Gastrocnemius medialis (tissue), 4 donors: ENCODE measurements around the gene TANK. TPM values are rescaled to one million over a fixed set of nuclear protein-coding genes. Genes with fewer than 3 reads are reported as not detected.

Experiments used
- ATAC-seq, 2 donors: fragments of 150-250 bp; one replicate each; pipeline ENCODE4 v1.9.1; 2016
- DNase-seq, 2 donors: peaks; one replicate each; pipeline ENCODE4 v3.0.0-alpha.2; 2019
- H3K27ac ChIP-seq, 4 donors: fragments of 200-600 bp; sonication (generic); 1 replicate in 1 of 4; 2 replicates in 3 of 4; pipeline ENCODE4 v1.5.1; 2016 to 2018; ENCODE audit warnings: mild to moderate bottlenecking in 2 of 4, moderate library complexity in 1 of 4
- H3K27me3 ChIP-seq, 3 donors: fragments of 200-600 bp; sonication (generic) in 2 of 3; 1 replicate in 1 of 3; 2 replicates in 2 of 3; pipeline versions ENCODE4 v1.5.1 to v1.6.0; 2016 to 2019; ENCODE audit warnings: mild to moderate bottlenecking in 1 of 3, moderate library complexity in 1 of 3
- H3K36me3 ChIP-seq, 2 donors: fragments of 200-600 bp; sonication (generic) in 1 of 2; one replicate each; pipeline ENCODE4 v1.5.1; 2017 to 2018
- H3K4me1 ChIP-seq, 2 donors: fragments of 200-600 bp; sonication (generic) in 1 of 2; one replicate each; pipeline ENCODE4 v1.5.1; 2016 to 2017; ENCODE audit warnings: mild to moderate bottlenecking in 2 of 2
- H3K4me3 ChIP-seq, 4 donors: fragments of 200-600 bp; sonication (generic) in 3 of 4; 1 replicate in 1 of 4; 2 replicates in 3 of 4; pipeline ENCODE4 v1.5.1; 2016 to 2019; ENCODE audit warnings: mild to moderate bottlenecking in 2 of 4
- H3K9me3 ChIP-seq, 3 donors: fragments of 200-600 bp; sonication (generic) in 2 of 3; 1 replicate in 1 of 3; 2 replicates in 2 of 3; pipeline ENCODE4 v1.5.1; 2016 to 2019
- POLR2A ChIP-seq, 2 donors: fragments of 450-650 bp; IDR thresholded peaks; one replicate each; pipeline ENCODE4 v1.6.1; 2017; ENCODE audit warnings: antibody characterized with exemption in 2 of 2, mild to moderate bottlenecking in 2 of 2, moderate library complexity in 2 of 2
- in situ Hi-C, 4 donors: fragments of 200-750 bp; cut with MboI; loops; one replicate each; pipeline versions ENCODE4 v1.15.0 to v1.8.0; 2017; ENCODE audit warnings: low sequenced_read_pairs in 4 of 4
- intact Hi-C: fragments of 100-400 bp; cut with DNase I; formaldehyde crosslinking; loops from one replicate; pipeline ENCODE4 v1.15.1; 2023; ENCODE audit warnings: low total_unique reads
- total RNA-seq, 4 donors: library from RNA; depleted of rRNA; stranded (reverse); fragments of >200 nt; gene quantifications; one replicate each; pipeline versions ENCODE4 v1.1.0 to v1.2.3, GENCODE V29; 2016
- TF ChIP-seq, protein P1 (sequence below), 5 experiments: fragments of 450-650 bp in 3 of 5; fragments of 200-600 bp in 2 of 5; sonication (generic) in 2 of 5; IDR thresholded peaks in 4 of 5; conservative IDR thresholded peaks in 1 of 5; 1 replicate in 4 of 5; 2 replicates in 1 of 5; pipeline ENCODE4 v1.5.1; 2016 to 2019; ENCODE audit warnings: antibody characterized with exemption in 5 of 5, mild to moderate bottlenecking in 3 of 5, moderate library complexity in 3 of 5

TANK gene
- total RNA-seq, 4 donors from 2014 or later = 70.3 to 103 (median 86.0) TPM

DNA sequence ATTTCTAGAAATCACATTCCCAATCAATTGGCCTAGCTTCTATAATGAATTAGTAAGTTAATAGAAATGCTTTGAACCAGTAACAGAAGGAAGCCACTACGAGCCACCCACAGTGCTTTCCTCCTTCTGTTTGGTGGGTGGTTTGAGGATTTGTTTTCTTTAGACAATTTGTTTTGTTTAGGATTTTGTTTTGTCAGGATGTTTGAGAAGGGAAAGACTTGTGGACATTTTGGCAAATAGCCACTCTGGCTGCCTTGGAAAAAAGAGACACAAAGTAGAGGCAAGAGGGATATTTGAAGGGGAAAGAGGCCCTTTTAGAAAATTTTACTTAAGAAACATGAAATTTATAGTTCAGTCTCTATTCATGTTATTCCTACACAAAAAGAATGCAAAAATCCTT lies 47.7 kb downstream of the TANK start:
- Histone ChIP-seq H3K9me3 (no peaks in the 10 kb centered on the region), H3K4me3 (no peak overlapping the region), H3K36me3 (peaks cover 0 to 46% of the 10 kb centered on the region in 2 donors), H3K27me3 (no peaks in the 10 kb centered on the region), H3K27ac (no peak overlapping the region), H3K4me1 (peaks cover 0 to 6% of the 10 kb centered on the region in 2 donors)
- TF ChIP-seq, protein P1, sequence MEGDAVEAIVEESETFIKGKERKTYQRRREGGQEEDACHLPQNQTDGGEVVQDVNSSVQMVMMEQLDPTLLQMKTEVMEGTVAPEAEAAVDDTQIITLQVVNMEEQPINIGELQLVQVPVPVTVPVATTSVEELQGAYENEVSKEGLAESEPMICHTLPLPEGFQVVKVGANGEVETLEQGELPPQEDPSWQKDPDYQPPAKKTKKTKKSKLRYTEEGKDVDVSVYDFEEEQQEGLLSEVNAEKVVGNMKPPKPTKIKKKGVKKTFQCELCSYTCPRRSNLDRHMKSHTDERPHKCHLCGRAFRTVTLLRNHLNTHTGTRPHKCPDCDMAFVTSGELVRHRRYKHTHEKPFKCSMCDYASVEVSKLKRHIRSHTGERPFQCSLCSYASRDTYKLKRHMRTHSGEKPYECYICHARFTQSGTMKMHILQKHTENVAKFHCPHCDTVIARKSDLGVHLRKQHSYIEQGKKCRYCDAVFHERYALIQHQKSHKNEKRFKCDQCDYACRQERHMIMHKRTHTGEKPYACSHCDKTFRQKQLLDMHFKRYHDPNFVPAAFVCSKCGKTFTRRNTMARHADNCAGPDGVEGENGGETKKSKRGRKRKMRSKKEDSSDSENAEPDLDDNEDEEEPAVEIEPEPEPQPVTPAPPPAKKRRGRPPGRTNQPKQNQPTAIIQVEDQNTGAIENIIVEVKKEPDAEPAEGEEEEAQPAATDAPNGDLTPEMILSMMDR (IDR thresholded peaks at IDR 0.05 in 4 of 5, conservative IDR thresholded peaks at IDR 0.05 in 1 of 5) = no peak
- TF ChIP-seq POLR2A (IDR thresholded peaks at IDR 0.05) = no peak
- in situ Hi-C loops = no loop called here
- DNase-seq (no peak), ATAC-seq (no peak)
- intact Hi-C loops = no loop called here

DNA sequence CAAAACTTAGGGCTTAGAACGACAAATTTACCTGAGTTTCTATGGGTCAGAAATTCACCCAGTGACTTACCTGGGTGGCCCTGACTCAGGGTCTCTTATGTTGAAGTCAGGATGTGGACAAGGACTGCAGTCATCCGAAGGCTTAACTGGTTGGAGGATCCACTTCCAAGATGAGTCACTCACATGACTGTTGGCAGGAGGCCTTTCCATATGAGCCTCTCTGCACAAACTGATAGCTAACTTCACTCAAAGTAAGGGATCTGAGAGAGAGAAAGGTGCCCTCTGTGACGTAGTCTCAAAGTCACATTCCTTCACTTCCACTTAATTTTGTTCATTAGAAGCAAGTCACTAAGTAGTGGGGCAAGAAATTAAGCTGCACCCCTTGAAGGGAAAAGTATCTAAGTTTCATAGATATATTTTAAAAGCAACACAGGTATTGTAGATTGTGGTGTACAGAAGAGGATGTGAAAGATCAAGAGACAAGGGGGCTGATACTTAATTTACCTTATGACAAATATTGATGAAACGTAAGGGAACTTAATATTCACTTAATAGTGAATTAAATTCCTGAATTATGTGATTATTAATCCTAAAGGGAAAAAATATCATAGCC lies 48.4 kb downstream of the TANK start:
- H3K4me3 ChIP-seq = no peak overlapping the region
- no peak overlapping the region for H3K27ac ChIP-seq
- peaks cover 0 to 45% of the 10 kb centered on the region in 2 donors for H3K36me3 ChIP-seq
- ATAC-seq (peak; percentile 94 to 99), DNase-seq (peak in 1 of 2 donors; percentile 61)
- H3K9me3 ChIP-seq = no peaks in the 10 kb centered on the region
- peaks cover 0 to 6% of the 10 kb centered on the region in 2 donors for H3K4me1 ChIP-seq
- intact Hi-C loops (no loop called here), in situ Hi-C loops (no loop called here)
- no peak for TF ChIP-seq POLR2A (IDR thresholded peaks at IDR 0.05)
- TF ChIP-seq, protein P1 (IDR thresholded peaks at IDR 0.05 in 4 of 5, conservative IDR thresholded peaks at IDR 0.05 in 1 of 5) = no peak
- H3K27me3 ChIP-seq = no peaks in the 10 kb centered on the region

DNA sequence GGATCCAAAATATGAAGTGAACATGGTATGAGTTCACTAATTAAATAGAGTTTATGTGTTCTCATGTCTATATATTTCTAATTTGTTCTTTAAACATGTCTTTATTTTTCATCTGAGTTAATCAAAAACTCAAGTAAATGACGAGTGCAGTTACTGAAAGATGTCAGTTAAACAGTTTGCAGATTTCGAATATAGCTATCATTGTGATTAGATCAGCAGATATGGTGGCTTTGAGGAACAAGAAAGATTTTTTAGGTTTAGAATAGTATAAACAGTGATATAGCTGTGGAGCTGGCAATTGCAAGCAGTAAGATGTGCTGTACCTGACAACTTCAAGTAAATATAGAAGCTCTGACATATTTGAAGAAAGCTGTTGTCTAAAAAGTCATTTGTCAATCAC lies 49.7 kb downstream of the TANK start:
- Histone ChIP-seq H3K27ac (no peak overlapping the region), H3K4me1 (peaks cover 0 to 6% of the 10 kb centered on the region in 2 donors), H3K4me3 (no peak overlapping the region), H3K9me3 (no peaks in the 10 kb centered on the region), H3K36me3 (peaks cover 0 to 42% of the 10 kb centered on the region in 2 donors), H3K27me3 (no peaks in the 10 kb centered on the region)
- in situ Hi-C loops = loop anchor here in 1 of 4 donors (10.0 kb wide), 1 partner anchor 55 kb away; no protein-coding TSS in a partner anchor
- no peak for ATAC-seq
- DNase-seq = no peak
- intact Hi-C loops = no loop called here
- TF ChIP-seq, protein P1 (IDR thresholded peaks at IDR 0.05 in 4 of 5, conservative IDR thresholded peaks at IDR 0.05 in 1 of 5) = no peak
- no peak for TF ChIP-seq POLR2A (IDR thresholded peaks at IDR 0.05)

DNA sequence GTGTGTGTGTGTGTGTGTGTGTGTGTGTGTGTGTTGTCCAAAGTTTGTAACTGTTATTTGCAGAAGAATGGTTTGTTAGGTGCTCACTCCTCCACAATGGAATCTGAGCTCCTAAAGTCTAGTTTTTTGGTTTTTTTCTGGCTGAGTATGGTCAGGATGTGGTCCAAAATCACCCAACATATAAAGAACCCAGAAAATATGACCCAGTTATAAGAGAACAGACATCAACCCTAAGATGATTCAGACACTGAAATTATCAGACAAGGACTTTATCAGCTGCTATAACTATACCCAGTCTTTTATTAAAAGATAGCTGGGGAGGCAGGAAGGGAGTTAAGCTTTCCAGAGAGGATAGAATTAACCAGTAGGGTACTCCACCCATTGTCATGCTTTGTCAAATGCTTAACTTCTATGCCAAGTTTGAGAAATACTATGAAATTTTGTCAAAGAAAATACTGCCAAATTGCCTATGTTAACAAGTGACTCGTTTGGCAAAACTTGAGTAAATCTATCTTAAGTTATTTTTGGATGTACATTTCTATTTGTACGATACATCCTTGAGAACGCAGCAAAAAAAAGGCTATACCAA lies 57.5 kb downstream of the TANK start:
- H3K4me1 ChIP-seq = no peaks in the 10 kb centered on the region
- H3K4me3 ChIP-seq = no peak overlapping the region
- intact Hi-C loops (no loop called here), in situ Hi-C loops (loop anchor here in 1 of 4 donors (10.0 kb wide), 1 partner anchor 47 kb away; no protein-coding TSS in a partner anchor)
- DNase-seq (no peak), ATAC-seq (no peak)
- no peaks in the 10 kb centered on the region for H3K9me3 ChIP-seq
- no peaks in the 10 kb centered on the region for H3K27me3 ChIP-seq
- H3K36me3 ChIP-seq = peaks cover 0 to 14% of the 10 kb centered on the region in 2 donors
- no peak overlapping the region for H3K27ac ChIP-seq
- TF ChIP-seq POLR2A (IDR thresholded peaks at IDR 0.05) = no peak
- TF ChIP-seq, protein P1 (IDR thresholded peaks at IDR 0.05 in 4 of 5, conservative IDR thresholded peaks at IDR 0.05 in 1 of 5) = no peak
